Stimulated activated CD8-positive, alpha-beta memory T cell treated with anti-CD3 and anti-CD28 coated beads, Interleukin-7, amount 100 ng/mL, for 48 hours (primary cell): ENCODE measurements around the gene NR6A1.

Source experiments
- DNase-seq, 2 donors: peaks; one replicate each; pipeline ENCODE4 v3.0.0-alpha.2; 2020; ENCODE audit warnings: low read depth in 1 of 2; ENCODE audit errors: extremely low read depth in 1 of 2

NR6A1 gene

DNA sequence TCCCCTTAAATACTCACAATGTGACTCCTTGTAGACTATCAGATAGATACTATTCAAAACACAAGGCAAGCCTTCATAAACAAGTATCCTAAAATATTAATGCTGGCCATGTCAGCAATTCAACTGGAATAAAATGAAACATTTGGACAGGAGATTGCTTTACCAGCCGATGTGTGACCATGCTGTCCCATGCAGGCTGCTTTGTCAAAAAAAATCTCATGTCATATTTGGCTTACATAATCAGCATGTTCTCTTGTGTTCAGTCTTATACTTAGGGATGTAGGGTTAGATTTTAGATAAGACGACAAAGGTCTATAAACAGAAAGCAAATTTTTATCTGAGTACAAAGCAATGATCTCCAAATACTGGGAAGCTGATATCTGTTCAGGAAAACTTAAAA lies 108.5 kb downstream of the NR6A1 start:
- DNase-seq: no peak

DNA sequence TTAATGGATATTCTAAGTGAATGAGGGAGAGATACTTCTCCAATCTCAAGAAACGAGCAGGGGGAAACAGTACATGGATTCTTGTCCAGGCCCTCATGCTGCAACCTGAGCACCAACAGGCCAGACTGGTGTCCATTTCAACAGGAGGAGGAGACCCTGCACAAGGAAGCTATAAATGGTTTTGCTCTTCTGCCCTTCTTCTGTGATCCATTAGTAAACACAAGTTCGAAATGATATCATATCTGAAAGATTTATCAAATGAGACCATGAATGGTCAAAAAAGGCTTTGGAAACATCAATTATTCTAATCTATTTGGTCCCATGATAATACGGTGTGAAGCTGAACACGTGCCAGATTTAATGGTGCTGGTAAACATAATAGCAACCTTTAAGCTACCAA lies 109.8 kb downstream of the NR6A1 start:
- no peak for DNase-seq

DNA sequence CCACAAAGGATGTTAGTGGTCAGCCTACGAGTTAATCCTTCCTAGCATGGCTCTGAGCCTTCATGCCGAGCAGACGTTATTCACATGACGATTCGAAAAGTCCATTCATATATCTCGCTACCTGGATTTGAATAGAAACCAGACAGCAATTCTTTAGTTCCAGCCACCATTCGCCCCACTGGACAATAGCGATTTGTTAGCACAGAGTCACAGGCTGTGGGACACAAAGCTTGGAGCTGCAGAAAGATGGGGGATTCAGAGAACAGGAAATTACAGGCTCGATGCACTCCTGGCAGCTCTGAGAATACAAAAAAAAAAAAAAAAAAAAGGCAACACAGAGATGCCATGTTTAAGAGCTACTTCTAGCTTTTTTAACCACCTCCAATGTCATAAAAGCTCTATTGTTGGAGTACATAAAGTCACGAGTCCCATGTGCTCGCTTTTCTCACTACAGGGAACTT lies 110.7 kb downstream of the NR6A1 start:
- no peak for DNase-seq

- peak; percentile 5 to 21 for DNase-seq
Observed at GRCh38 chr9:124659099-124659659, 111.9 kb downstream of the NR6A1 start.

- DNase-seq: peak; percentile 20 to 25
Observed at GRCh38 chr9:124658165-124659017, 112.7 kb downstream of the NR6A1 start.

DNA sequence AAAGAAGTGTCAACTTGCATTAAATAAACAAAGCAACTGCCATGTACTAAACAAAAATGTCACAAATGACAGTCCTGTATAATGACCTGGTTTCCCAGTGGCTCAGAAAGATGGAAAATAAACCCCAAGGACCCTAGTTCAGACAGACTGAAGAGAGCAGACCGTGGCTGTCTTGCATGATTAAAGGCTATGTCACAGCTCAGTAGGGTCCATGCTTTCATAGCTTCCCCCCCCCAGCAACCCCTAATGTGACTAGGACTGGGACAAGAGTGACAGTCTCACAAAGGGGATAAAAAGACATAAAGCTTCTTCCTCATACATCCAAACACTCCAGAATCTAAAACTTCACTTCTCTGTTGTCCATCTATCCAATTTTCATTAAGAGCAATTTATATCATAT lies 113.6 kb downstream of the NR6A1 start:
- no peak for DNase-seq

DNA sequence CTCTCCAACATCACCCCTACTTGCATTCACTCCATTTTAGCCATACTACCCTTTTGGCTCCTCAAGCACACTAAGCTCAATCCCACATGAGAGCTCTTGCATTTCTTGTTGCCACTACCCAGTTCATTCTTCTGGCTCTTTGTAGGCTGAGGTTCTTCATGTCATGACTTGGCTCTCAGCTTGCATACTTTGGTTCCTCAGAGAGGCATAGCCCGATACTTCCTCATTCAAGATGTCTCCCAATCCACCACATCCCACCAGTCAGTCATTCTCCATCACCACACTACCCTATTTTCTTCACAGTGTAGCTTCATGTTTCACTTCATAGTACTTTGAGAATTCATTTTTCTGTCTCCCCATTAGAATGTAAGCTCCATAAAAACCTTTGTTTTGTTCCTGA lies 116.7 kb downstream of the NR6A1 start:
- no peak for DNase-seq

DNA sequence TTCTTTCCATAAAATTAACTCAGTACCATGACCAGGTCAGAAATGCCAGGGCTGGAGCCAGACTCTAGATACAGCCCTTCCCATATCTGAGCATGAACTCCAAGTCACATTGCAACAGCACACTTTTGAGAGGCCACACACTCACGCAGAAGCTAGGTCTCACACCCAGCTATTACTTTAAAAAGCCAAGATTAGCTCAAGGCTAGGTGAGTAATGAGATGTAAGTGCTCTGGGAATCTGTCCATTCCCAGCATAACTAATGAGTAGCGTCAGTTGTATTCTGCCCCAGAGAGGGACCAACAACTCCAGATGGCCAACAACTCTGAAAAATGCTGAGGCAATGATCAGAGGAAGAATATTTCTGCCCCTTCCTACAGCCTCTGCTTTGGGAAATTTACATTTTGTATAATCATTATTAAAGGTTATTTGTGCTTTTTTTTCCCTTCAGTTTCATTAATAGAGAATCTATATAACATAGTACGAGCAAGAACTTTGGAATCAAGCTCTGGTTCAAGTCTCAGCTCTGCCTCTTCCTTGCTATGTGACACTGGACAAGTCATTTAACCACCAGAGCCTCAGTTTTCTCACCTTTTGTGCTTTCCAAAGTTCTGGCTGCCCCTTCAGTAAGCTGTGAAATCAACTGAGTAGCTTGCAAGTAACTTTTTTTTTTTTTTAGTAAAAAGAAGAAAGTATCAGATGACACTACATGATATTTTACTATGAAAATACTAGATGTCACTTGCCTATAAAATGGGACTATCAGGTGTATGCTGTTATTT lies 118.3 kb downstream of the NR6A1 start:
- no peak for DNase-seq

- no peak for DNase-seq
Observed at GRCh38 chr9:124652203-124652602, 118.9 kb downstream of the NR6A1 start.

- no peak for DNase-seq
Observed at GRCh38 chr9:124645274-124645673, 125.8 kb downstream of the NR6A1 start.

DNA sequence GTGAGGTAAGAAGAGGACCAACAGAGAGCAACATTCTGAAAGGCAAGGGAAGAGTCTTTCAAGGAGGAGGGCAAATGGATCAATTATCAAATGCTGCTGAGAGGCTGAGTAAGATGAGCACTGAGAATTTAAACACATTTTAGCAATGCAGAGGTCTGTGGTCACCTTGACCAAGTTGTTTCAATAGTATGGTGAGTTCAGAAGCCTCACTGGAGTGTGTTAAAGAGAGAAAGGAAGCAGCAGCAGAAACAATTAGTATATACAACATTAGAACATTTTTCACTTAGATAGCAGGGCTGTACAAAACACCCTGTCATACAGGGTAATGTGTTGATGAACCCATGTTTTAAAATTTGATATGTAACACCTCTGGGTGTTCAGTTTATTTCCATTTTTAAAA lies 131.5 kb downstream of the NR6A1 start:
- DNase-seq: no peak

GRCh38 chr9:124635285-124635684 lies 135.8 kb downstream of the NR6A1 start:
- no peak for DNase-seq

GRCh38 chr9:124632077-124632621 lies 139.0 kb downstream of the NR6A1 start:
- DNase-seq: no peak

- no peak for DNase-seq
Observed at GRCh38 chr9:124631326-124631725, 139.8 kb downstream of the NR6A1 start.

- no peak for DNase-seq
Observed at GRCh38 chr9:124629600-124629999, 141.5 kb downstream of the NR6A1 start.

DNA sequence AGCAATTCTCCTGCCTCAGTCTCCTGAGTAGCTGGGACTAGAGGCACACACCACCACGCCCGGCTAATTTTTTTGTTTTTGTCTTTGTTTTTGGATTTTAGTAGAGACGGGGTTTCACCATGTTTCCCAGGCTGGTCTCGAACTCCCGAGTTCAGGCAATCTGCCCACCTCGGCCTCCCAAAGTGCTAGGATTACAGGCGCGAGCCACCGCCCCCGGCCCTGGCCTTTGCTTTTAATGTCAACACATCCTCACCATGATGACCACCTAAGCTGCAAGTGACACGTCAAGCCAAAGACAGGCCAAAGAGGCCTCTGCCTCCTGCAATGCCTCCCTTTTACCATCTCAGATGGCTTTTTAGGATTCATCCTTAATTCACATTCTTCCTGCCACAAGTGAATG lies 142.4 kb downstream of the NR6A1 start:
- DNase-seq: no peak

DNA sequence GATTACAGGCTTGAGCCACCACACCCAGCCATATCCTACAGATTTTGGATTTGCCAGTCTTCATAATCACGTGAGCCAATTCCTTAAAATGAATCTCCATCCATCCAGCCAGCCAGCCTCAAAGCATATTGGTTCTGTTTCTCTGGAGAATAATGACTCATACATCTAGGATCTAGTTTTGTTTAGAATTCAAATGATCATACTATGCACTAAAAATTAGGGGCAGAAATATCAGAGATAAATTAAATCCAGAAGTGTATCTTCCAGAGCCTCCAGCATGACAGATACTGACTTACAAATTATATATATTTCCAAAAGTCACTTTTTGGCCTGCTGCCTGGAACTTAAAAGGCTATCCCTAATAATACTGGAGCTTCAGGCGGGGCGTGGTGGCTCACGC lies 144.8 kb downstream of the NR6A1 start:
- DNase-seq: no peak

- no peak for DNase-seq
Observed at GRCh38 chr9:124625087-124625486, 146.0 kb downstream of the NR6A1 start.

DNA sequence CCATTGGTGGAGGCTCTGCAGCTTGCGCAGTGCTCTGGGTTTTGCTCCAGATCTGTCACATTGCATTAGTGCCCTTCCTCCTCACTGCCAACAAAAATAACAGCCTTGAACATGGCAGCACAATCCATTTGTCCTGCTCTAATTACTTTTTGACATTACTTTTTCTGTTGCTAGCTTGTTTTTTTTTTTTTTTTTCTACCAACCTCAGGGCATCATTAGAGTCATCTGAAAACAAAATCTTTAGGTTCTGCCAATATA lies 146.4 kb downstream of the NR6A1 start:
- no peak for DNase-seq

- no peak for DNase-seq
Observed at GRCh38 chr9:124623966-124624734, 147.0 kb downstream of the NR6A1 start.

DNA sequence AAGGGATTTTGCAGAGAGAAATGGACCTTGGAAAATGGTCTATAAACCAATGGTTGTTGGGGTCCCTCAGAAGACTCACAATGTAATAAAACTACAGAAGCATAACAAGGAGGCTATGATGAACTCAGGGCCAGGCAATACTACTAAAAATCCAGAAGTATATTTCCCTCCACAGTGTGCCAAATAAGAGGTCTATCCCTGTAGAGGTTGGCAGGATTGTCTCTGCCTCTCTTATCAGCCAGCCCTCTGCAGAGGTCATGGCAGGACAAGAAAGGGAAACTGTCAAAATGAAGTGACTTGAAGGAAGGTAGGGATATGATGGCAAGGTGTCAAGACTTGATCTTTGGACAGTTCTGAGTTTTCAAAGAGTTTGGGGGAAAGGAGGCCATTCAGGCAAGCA lies 148.2 kb downstream of the NR6A1 start:
- DNase-seq: no peak
